WTC11 (cell line): Measurements from ENCODE around the gene ANKRD11.

ENCODE experiments used
- EMX1 ChIP-seq: fragments of 250-450 bp; sonication (Bioruptor Pico); IDR thresholded peaks from 2 replicates; pipeline ENCODE4 v1.8.0; 2021; ENCODE audit warnings: mild to moderate bottlenecking
- ZNF138 ChIP-seq: sonication (generic); formaldehyde crosslinking; conservative IDR thresholded peaks from 2 replicates; pipeline ENCODE4 v1.8.1; 2022; ENCODE audit warnings: mild to moderate bottlenecking, moderate library complexity, missing genetic modification reagents

- no peak for TF ChIP-seq ZNF138 (CRISPR knock-in tag)
- TF ChIP-seq EMX1 (CRISPR knock-in tag), result no peak
Observed at GRCh38 chr16:89282523-89282922, 207.8 kb downstream of the ANKRD11 start.
